Stimulated activated CD4-positive, alpha-beta T cell treated with anti-CD3 and anti-CD28 coated beads, Interleukin-1b, Interleukin-23, amount 100 ng/mL, for 1 hour (primary cell): ENCODE measurements around the gene SMPD3.

Source experiments
- DNase-seq, 2 donors: peaks; one replicate each; pipeline ENCODE4 v3.0.0-alpha.2; 2020; ENCODE audit warnings: low read depth in 2 of 2

Gene SMPD3

GRCh38 chr16:68382296-68382718 is 66.0 kb downstream of the SMPD3 start:
- DNase-seq: no peak

DNA sequence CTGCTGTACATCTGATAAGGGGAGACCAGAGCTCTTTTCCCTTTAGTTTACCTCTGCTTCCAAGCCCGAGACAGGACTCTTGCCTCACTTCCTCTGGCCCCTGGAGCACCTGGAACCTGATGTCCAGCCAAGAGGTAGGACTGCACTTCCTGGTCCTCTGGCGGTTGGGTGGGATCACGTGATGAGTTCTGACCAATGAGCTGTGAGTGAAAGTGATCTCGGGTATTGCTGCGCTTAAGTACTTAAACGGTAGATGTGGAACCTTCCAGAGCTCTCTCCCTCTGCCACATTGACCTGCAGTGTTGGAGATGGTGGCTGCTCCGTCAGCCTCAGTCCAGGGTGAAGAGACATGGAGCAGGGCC is 67.0 kb downstream of the SMPD3 start:
- DNase-seq: no peak

- DNase-seq: no peak
Measured at GRCh38 chr16:68380676-68381362, 67.5 kb downstream of the SMPD3 start.

GRCh38 chr16:68380348-68380670 is 68.0 kb downstream of the SMPD3 start:
- no peak for DNase-seq

DNA sequence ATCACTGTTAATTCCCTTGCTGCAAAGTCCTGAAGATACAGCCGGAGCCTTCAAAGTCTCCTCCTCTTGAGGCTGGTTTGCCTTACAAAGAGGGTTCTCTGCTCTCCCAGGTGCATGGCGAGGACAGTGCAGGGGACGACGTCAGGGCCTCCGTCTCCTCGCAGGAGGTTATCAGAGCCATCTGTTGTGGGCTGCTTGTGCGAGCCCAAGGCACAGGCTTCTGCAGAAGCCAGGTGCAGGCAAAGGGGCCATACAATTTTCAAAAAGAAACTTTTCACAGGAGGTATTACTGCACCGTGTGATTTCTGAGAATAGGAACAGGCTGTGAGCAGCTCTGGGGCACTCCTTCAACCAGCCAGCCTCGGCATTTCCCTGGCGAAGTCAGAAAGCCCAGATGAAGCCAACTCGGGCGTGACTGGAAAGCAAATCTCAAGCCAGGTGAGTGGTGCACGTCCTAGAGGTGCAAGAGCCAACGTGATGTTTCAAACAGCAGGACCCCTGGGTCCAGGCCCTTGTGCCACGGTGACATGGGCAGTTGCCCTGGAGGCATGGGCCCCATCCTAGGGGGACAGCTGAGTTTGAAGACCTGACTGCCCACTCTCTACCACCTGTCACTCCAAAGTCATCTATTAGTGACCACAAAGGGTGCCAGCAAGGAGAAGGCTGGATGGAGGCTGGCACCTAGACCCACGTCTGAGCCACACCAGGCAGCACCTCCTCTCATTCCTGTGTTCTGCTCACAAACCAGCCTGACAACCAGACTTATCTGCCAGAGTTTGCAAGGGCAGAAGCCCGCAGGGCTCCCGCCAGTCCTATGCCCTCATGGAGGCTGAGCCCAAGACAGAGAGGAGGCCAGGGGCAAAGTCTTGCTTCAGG is 68.6 kb downstream of the SMPD3 start:
- DNase-seq: no peak

- DNase-seq: no peak
Measured at GRCh38 chr16:68378436-68379415, 69.6 kb downstream of the SMPD3 start.

DNA sequence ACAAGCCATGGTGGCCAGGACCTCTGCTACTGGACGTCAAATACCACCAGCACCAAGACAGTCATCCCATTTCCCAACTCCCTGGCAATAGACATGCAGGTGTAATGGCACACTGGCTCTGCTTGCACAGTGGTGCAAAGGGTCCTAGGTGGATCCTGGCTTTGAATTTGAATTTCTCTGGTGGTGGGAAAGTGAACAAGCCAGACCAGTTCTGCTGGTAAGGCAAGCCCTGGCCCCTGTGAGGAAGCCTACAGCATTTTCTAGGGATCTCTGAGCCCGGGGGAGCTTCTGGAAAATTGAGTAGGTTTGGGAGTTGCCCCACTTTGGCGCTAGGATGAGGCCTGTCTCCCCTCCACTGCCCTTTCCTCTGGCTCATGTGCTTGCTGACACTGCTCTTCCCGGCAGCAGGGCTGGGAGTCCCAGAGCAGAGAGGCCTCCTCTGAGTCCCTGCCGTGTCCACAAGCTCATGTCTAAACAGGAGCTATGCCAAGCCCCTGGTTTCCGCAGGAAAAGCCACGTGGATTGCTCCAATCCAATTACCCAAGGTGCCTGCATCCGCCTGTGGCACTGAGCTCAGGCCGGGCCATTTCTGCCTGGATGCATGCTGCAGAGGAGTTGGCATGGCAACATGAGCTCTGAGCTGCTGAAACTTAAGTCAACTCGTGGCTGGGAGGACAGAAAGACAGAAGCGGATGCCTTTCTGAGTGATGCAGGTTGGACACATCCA is 70.5 kb downstream of the SMPD3 start:
- no peak for DNase-seq

GRCh38 chr16:68377221-68377620 is 71.1 kb downstream of the SMPD3 start:
- no peak for DNase-seq

DNA sequence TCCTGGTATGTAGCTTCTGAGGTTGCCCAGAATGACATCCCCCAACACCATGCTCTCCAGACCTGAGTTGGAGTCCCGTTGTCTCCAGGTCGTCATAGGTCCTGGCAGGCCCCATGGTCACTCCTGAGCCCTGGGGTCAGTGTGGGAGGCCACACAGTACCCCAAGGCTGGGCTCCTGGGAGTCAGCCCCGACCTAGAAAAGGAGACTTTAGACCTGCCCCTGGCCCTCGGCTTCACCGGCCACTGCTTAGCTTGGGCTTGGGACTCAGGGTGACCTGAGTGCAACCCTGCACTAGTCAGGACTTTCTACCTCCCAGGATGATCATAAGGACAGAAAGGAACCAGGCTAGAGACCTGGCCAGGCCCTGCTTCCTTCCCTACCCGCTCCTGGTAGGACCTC is 71.7 kb downstream of the SMPD3 start:
- DNase-seq: no peak

DNA sequence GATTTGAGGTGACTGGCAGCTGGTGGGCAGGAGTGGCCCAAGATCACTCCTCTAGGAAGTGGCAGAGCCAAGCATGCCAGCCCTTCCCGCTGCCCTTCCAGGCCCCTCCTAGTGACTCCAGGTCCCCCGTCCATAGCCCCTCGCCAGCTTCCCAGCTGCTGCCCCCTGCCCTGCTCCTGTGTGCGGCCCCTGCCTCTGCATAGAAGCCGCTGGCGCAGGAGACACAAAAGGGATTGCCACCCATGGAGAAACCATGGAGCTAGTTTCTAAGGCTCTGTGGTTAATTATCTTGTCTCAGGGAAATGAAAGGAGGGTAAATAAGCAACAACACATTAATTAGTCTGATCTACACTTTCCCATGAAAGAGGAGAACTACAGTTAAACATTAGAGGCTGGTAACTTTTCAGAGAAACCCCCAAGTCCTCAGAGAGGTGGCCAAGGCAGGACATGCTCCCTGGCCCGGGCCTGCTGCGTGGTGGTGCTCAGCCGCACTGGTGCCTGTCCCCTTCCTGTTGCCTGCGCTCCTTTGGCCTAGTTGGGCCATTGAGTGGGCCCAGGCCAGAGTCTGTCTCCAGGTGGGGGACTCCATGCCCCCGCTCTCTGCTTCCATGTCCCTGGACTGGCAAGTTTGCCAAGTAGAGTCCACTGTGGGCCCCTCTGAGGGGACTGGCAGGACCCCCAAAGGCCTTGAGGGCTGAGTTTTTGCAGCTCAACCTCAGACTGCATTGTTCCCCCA is 72.3 kb downstream of the SMPD3 start:
- no peak for DNase-seq

- no peak for DNase-seq
Measured at GRCh38 chr16:68374961-68375660, 73.2 kb downstream of the SMPD3 start.

GRCh38 chr16:68374246-68374805 is 74.0 kb downstream of the SMPD3 start:
- DNase-seq: no peak

- DNase-seq: no peak
Measured at GRCh38 chr16:68373528-68374245, 74.6 kb downstream of the SMPD3 start.

GRCh38 chr16:68372806-68373205 is 75.5 kb downstream of the SMPD3 start:
- DNase-seq: no peak

DNA sequence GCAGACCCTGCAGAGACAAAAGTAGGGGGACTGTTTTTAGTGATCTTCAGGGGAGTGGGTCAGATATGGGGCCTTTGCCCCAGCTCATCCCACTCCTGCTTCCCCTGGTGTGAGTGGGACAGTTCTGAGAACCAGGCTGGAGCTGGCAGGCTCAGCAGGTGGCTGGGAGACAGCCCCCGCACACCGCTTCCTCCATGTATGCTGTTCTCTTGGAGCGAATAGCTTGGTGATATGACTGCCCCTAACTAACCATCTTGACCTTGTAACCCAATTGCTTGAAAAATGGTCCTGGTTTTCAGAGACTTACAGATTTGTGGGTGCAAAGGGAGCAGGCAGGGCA is 76.0 kb downstream of the SMPD3 start:
- DNase-seq: no peak

DNA sequence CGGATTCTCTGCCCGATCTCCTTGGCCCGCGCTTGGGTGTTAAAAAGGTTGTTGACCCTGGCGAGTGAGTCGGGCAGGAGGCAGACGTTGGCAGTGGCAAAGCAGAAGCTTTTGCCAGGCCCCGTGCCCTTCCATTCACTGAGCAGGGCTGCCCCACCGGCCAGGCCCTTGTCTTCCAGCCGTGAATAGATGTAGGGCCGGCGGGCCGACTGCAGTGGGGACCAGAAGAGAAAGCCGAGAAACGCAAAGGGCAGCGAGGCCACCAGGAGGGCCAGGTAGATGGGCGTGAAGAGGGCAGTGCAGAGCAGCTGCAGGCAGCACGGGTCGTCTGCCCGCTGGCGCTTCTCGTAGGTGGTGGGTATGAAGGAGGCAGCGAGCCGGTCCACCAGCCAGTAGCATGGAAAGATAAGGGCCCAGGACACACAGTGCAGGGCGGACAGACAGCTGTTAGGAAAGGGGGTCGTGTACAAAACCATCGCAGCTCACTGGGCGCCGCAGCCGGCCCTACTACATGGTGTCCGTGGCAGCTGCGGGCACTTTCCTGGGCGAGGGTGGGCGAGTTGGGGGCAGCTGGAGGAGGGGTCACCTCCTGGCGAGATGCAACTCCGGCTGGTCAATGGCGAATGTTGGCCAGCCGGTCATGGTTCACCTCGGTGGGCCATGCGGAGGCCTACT is 76.5 kb downstream of the SMPD3 start:
- DNase-seq: no peak

DNA sequence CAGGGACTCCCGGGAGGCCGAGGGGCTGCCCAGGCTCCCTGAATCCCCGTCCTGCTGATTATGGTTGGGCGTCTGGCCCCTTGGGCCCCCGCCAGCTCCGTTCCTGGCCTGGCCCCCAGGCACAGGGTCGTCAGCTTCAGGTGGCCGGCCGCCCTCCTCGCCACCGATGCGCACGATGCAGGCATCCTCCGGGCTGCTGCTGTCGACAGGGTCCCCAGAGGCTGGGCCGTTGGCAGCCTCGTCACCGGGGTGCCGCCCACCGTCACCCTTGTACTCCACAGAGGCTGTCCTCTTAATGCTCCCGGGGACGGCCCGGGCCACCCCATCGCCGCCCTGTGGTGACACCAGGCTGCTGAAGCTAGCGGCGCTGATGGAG is 77.0 kb downstream of the SMPD3 start:
- DNase-seq: no peak

- DNase-seq: no peak
Measured at GRCh38 chr16:68370581-68371275, 77.6 kb downstream of the SMPD3 start.
